ENCODE results near the gene PPP1R14C.

The PPP1R14C gene

DNA sequence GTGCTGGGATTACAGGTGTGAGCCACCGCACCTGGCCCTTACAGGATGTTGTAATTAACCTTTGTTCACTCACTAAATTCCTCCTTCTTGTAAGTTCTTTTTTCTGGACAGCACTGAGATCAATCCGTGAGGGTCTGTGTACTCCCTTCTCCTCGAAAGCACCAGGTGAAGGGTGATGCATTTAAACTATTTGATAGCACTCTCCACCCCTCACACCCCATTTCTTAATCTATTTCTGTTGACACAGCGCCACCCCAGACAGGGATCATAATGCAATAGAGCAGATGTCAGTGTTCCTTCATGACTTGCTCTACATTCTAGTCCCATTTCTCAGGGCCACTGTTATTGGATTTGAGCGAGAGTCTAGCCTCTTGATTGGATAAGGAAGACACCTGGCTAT is 46.3 kb downstream of the PPP1R14C start:
- no peak for ATAC-seq
- TF ChIP-seq CSRNP3 (CRISPR knock-in tag; IDR thresholded peaks at IDR 0.05), result no peak
- TF ChIP-seq POU6F1 (CRISPR knock-in tag; IDR thresholded peaks at IDR 0.05; ENCODE audit: borderline replicate concordance, low read depth), result no peak
- TF ChIP-seq ZC3H10 (CRISPR knock-in tag; IDR thresholded peaks at IDR 0.05), result no peak
- no peak for TF ChIP-seq CSDC2 (CRISPR knock-in tag; IDR thresholded peaks at IDR 0.05)
- TF ChIP-seq BACH2 (CRISPR knock-in tag; IDR thresholded peaks at IDR 0.05; ENCODE audit: borderline replicate concordance), result no peak
- no peak for TF ChIP-seq ZFP3 (CRISPR knock-in tag; IDR thresholded peaks at IDR 0.05)
- TF ChIP-seq CREB5 (CRISPR knock-in tag; IDR thresholded peaks at IDR 0.05; ENCODE audit: low read depth), result no peak
- no peak for TF ChIP-seq GLIS3 (CRISPR knock-in tag; IDR thresholded peaks at IDR 0.05)
- no peak for TF ChIP-seq RARB (CRISPR knock-in tag; IDR thresholded peaks at IDR 0.05)
- TF ChIP-seq ZFP30 (CRISPR knock-in tag; IDR thresholded peaks at IDR 0.05), result no peak
- TF ChIP-seq PATZ1 (CRISPR knock-in tag; IDR thresholded peaks at IDR 0.05; ENCODE audit: borderline replicate concordance), result no peak
- TF ChIP-seq ZNF565 (CRISPR knock-in tag; conservative IDR thresholded peaks at IDR 0.05; ENCODE audit: low read depth), result no peak
- no peak for TF ChIP-seq PPARA (CRISPR knock-in tag; IDR thresholded peaks at IDR 0.05; ENCODE audit: borderline replicate concordance)
- TF ChIP-seq TOX (CRISPR knock-in tag; IDR thresholded peaks at IDR 0.05; ENCODE audit: borderline replicate concordance), result no peak
- no peak for TF ChIP-seq ZNF8 (CRISPR knock-in tag; IDR thresholded peaks at IDR 0.05)
- TF ChIP-seq SNAI2 (CRISPR knock-in tag; IDR thresholded peaks at IDR 0.05), result no peak

DNA sequence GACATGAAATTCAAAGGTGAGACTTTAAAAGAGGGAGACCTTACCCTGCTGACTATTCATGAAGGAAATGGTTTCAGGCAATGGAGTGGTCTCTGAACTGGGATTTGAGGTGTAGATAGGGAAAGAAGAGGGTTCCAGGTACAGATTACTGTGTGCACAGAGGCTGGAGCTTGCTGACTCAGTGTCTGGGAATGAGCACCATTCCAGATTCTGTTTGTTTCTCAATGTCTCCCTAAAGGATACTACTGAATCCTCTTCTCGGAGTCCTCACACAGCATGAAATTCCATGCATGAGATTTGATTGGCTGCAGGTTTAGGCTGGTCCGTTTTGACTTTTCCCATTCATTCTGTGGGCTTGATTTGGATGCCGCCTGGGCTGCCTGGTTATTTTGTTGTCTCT is 49.0 kb downstream of the PPP1R14C start:
- no peak for ATAC-seq
- TF ChIP-seq TOX (CRISPR knock-in tag; IDR thresholded peaks at IDR 0.05; ENCODE audit: borderline replicate concordance) (no peak), ISL1 (CRISPR knock-in tag; IDR thresholded peaks at IDR 0.05) (no peak), CSRNP3 (CRISPR knock-in tag; IDR thresholded peaks at IDR 0.05) (no peak), ZNF70 (CRISPR knock-in tag; IDR thresholded peaks at IDR 0.05) (no peak), ZFP3 (CRISPR knock-in tag; IDR thresholded peaks at IDR 0.05) (no peak), ARNTL (CRISPR knock-in tag; IDR thresholded peaks at IDR 0.05; ENCODE audit: borderline replicate concordance, low read depth) (no peak), CSDC2 (CRISPR knock-in tag; IDR thresholded peaks at IDR 0.05) (no peak), ZNF8 (CRISPR knock-in tag; IDR thresholded peaks at IDR 0.05) (no peak), ZNF565 (CRISPR knock-in tag; conservative IDR thresholded peaks at IDR 0.05; ENCODE audit: low read depth) (no peak), OSR1 (CRISPR knock-in tag; IDR thresholded peaks at IDR 0.05) (no peak), RARB (CRISPR knock-in tag; IDR thresholded peaks at IDR 0.05) (no peak), ZC3H10 (CRISPR knock-in tag; IDR thresholded peaks at IDR 0.05) (no peak), GLIS3 (CRISPR knock-in tag; IDR thresholded peaks at IDR 0.05) (no peak), PPARA (CRISPR knock-in tag; IDR thresholded peaks at IDR 0.05; ENCODE audit: borderline replicate concordance) (no peak), SNAI2 (CRISPR knock-in tag; IDR thresholded peaks at IDR 0.05) (no peak), ZFP30 (CRISPR knock-in tag; IDR thresholded peaks at IDR 0.05) (no peak), BACH2 (CRISPR knock-in tag; IDR thresholded peaks at IDR 0.05; ENCODE audit: borderline replicate concordance) (no peak), CREB5 (CRISPR knock-in tag; IDR thresholded peaks at IDR 0.05; ENCODE audit: low read depth) (no peak)
- TF ChIP-seq, protein P1, sequence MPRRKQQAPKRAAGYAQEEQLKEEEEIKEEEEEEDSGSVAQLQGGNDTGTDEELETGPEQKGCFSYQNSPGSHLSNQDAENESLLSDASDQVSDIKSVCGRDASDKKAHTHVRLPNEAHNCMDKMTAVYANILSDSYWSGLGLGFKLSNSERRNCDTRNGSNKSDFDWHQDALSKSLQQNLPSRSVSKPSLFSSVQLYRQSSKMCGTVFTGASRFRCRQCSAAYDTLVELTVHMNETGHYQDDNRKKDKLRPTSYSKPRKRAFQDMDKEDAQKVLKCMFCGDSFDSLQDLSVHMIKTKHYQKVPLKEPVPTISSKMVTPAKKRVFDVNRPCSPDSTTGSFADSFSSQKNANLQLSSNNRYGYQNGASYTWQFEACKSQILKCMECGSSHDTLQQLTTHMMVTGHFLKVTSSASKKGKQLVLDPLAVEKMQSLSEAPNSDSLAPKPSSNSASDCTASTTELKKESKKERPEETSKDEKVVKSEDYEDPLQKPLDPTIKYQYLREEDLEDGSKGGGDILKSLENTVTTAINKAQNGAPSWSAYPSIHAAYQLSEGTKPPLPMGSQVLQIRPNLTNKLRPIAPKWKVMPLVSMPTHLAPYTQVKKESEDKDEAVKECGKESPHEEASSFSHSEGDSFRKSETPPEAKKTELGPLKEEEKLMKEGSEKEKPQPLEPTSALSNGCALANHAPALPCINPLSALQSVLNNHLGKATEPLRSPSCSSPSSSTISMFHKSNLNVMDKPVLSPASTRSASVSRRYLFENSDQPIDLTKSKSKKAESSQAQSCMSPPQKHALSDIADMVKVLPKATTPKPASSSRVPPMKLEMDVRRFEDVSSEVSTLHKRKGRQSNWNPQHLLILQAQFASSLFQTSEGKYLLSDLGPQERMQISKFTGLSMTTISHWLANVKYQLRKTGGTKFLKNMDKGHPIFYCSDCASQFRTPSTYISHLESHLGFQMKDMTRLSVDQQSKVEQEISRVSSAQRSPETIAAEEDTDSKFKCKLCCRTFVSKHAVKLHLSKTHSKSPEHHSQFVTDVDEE (CRISPR knock-in tag; IDR thresholded peaks at IDR 0.05), result no peak
